ENCODE data around the gene EPB42. TPM values are rescaled to one million over a fixed set of nuclear protein-coding genes. Genes with fewer than 3 reads are reported as not detected.

Gene EPB42
- total RNA-seq, 1 donor from 2014 or later = not detected

DNA sequence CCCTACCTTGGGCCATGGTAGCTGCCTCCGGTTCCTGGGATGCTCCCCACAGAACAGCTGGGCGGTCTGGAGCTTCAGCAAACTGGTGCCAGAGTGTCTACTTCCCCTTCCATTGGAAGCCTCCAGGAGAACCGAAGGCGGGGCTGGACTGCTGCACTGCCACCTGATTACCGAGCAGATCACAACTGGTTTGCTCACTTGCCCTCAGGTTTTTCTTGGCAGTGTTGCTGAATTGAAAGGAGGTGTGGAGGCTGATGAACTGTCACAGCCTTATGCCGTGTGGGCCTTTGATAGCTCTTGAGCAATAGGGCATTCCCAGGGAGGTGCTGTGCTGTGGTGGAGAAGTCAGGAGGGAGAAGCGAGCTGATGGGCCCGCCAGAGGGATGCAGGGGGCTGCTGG is 46.0 kb upstream of the EPB42 start, which contains the start of gene TGM5:
Gene TGM5, minus strand, starts transcription at position 95 of the 400 bp plus-strand sequence. Its CDS starts 79 bp downstream, at position 16.
- CTCF ChIA-PET = interaction anchor here (0.8 to 2.3 kb wide), 2 partner anchors 19 to 41 kb away, joined by 3 to 8 read pairs; no protein-coding TSS in a partner anchor
- DNase-seq = no peak
- ATAC-seq (ENCODE audit: low read depth) = no peak
- TF ChIP-seq CTCF (IDR thresholded peaks at IDR 0.05) = no peak
- intact Hi-C loops (cut with micrococcal nuclease) = no loop called here
- Mint-ChIP-seq H3K4me3 (no peak within 1 kb of the TSS), H3K27me3 (no peaks in the 10 kb centered on the region), H3K36me3 (ENCODE audit: low read depth) (no peaks in the 10 kb centered on the region), H3K9me3 (no peaks in the 10 kb centered on the region), H3K4me1 (peaks cover 33% of the 10 kb centered on the region), H3K27ac (no peak within 1 kb of the TSS)
- POLR2A ChIA-PET = interaction anchor here (0.7 kb wide), 1 partner anchor 9 kb away, joined by 3 read pairs; no protein-coding TSS in a partner anchor

DNA sequence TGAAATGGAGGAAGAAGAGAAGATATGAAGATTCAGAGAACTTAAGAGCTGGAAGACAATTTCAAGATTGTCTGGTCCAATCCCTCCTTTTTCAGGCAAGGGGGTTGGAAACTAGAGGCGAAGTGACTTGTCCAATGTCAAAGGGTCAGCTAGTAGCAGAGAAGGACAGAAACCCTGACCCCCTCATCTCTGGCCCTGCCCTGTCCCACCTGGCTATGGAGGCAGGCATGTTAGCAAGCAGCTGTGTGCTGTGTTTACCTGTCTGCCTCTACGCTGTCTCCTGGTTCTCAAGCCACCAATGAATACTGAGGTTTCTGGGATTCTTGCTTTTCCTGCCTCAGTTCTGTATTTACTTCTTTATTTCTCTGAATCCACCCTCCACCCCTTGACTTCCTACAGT is 45.6 kb upstream of the EPB42 start:
- H3K4me3 Mint-ChIP-seq = no peak overlapping the region
- DNase-seq = no peak
- no peaks in the 10 kb centered on the region for H3K36me3 Mint-ChIP-seq (ENCODE audit: low read depth)
- H3K27ac Mint-ChIP-seq = no peak overlapping the region
- ATAC-seq (ENCODE audit: low read depth) = no peak
- TF ChIP-seq CTCF (IDR thresholded peaks at IDR 0.05) = no peak
- no peaks in the 10 kb centered on the region for H3K9me3 Mint-ChIP-seq
- ChIA-PET CTCF (interaction anchor here (2.8 kb wide), 1 partner anchor 41 kb away, joined by 7 read pairs; no protein-coding TSS in a partner anchor), POLR2A (interaction anchor here (0.7 kb wide), 1 partner anchor 10 kb away, joined by 3 read pairs; no protein-coding TSS in a partner anchor)
- H3K4me1 Mint-ChIP-seq = peaks cover 31% of the 10 kb centered on the region
- no peaks in the 10 kb centered on the region for H3K27me3 Mint-ChIP-seq
- intact Hi-C loops (cut with micrococcal nuclease) = no loop called here

DNA sequence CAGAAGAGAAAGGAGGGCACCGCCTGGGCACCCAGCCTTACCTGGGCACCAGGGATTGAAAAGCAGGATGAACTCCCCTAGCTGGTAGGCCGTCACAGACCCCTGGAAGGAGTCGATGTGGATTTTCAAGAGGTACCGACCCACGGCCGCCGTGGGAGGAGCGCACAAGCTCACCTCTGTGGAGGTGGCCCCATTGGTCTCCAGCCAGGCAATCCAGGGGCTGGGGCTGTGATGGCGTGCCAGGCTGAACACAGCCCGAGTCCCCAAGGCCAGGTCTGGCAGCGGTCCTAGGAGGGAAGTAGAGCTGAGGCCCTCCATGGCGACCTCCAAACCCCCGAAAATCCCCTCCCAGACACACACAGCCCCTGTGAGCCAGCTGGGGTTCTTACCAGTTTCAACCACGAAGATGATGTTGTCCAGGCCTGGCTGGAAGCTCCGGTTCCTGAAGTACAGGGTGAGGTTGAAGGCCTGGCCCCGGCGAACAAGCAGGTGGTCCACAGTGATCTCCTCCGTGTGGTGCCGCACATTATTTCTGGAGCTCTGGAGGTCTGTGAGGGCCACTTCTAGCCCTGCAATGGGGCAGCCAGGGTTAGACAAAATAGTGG is 39.3 kb upstream of the EPB42 start:
- POLR2A ChIA-PET = no interaction called here
- CTCF ChIA-PET = interaction anchor here (1.2 to 1.5 kb wide), 2 partner anchors 25 to 35 kb away, joined by 3 to 4 read pairs; no protein-coding TSS in a partner anchor
- DNase-seq (no peak), ATAC-seq (ENCODE audit: low read depth) (no peak)
- Mint-ChIP-seq H3K36me3 (ENCODE audit: low read depth) (no peaks in the 10 kb centered on the region), H3K27me3 (no peaks in the 10 kb centered on the region), H3K4me3 (no peak overlapping the region), H3K27ac (no peak overlapping the region), H3K4me1 (no peaks in the 10 kb centered on the region), H3K9me3 (no peaks in the 10 kb centered on the region)
- TF ChIP-seq CTCF (IDR thresholded peaks at IDR 0.05) = no peak
- intact Hi-C loops (cut with micrococcal nuclease) = no loop called here

DNA sequence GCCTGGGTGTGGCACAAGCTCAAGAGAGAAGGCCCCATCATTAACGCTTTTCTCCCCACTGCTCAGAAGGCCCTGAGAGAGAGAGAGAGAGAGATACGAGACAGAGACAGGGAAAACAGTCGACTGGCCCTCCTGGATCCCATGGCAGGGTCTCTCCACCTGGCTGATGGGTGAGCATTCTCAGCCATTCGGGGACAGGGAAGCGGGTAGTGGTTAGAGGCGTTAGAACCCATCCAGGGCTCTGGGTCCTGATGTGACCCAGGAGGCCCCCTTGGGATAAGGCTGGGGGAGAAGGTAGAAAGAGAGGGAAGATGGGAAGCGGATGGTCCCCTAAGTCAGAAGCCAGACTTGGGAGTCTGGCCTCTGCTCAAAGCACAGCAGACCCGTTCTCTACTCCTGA is 38.0 kb upstream of the EPB42 start:
- H3K9me3 Mint-ChIP-seq = no peaks in the 10 kb centered on the region
- POLR2A ChIA-PET = no interaction called here
- no peaks in the 10 kb centered on the region for H3K36me3 Mint-ChIP-seq (ENCODE audit: low read depth)
- TF ChIP-seq CTCF (IDR thresholded peaks at IDR 0.05) = no peak
- no peak overlapping the region for H3K27ac Mint-ChIP-seq
- no peaks in the 10 kb centered on the region for H3K27me3 Mint-ChIP-seq
- intact Hi-C loops (cut with micrococcal nuclease) = no loop called here
- DNase-seq (no peak), ATAC-seq (ENCODE audit: low read depth) (no peak)
- peaks cover 9% of the 10 kb centered on the region for H3K4me1 Mint-ChIP-seq
- CTCF ChIA-PET = no interaction called here
- no peak overlapping the region for H3K4me3 Mint-ChIP-seq

DNA sequence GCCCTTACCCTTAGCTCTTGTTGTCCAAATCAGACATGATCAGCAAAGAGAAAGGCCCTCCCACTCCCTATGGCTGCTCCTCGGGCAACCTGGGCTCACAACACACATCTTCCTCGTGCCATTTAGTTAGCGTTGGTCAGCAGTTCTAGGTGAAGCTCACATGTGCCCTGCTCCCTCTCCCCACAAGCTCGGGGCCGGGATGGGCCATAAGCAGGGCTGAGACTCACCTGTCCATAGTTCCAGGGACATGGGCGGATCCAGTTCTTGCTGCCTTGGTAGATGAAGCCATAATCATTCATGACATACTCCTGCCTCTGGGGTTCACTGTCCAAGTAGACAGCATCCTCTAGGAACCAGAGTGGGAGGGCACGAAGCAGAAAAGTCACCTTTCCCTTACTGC is 35.5 kb upstream of the EPB42 start:
- H3K9me3 Mint-ChIP-seq = no peaks in the 10 kb centered on the region
- POLR2A ChIA-PET = no interaction called here
- ATAC-seq (ENCODE audit: low read depth) = no peak

More for the DNA sequence above, 35.5 kb upstream of the EPB42 start:
- TF ChIP-seq CTCF (IDR thresholded peaks at IDR 0.05) = no peak
- intact Hi-C loops (cut with micrococcal nuclease) = no loop called here
- Mint-ChIP-seq H3K27ac (no peak overlapping the region), H3K4me3 (no peak overlapping the region), H3K4me1 (peaks cover 21% of the 10 kb centered on the region), H3K27me3 (no peaks in the 10 kb centered on the region), H3K36me3 (ENCODE audit: low read depth) (no peaks in the 10 kb centered on the region)
- CTCF ChIA-PET = no interaction called here
- no peak for DNase-seq
